Fibroblast of pulmonary artery (primary cell): ENCODE data around the gene CPXM2.

Experiments
- DNase-seq: peaks from one replicate; pipeline ENCODE4 v3.0.0-alpha.2; 2010; ENCODE audit warnings: low read depth
- H3K4me3 ChIP-seq: replicated peaks from 2 replicates; pipeline ENCODE4 v1.5.1; 2011; ENCODE audit warnings: low read depth, mild to moderate bottlenecking, control low read depth, low read length, moderate library complexity
- CTCF ChIP-seq: IDR thresholded peaks from 2 replicates; pipeline ENCODE4 v1.5.1; 2011; ENCODE audit warnings: mild to moderate bottlenecking, control low read depth, low read length, inconsistent platforms; ENCODE audit errors: missing control alignments

The CPXM2 gene

GRCh38 chr10:123747426-123747825 lies 144.2 kb downstream of the CPXM2 start:
- TF ChIP-seq CTCF = no peak
- H3K4me3 ChIP-seq = no peak overlapping the region
- DNase-seq = no peak

- no peak overlapping the region for H3K4me3 ChIP-seq
- DNase-seq = no peak
- no peak for TF ChIP-seq CTCF
Measured at GRCh38 chr10:123746942-123747341, 144.7 kb downstream of the CPXM2 start.

- no peak overlapping the region for H3K4me3 ChIP-seq
- no peak for TF ChIP-seq CTCF
- DNase-seq = no peak
Measured at GRCh38 chr10:123746520-123746919, 145.1 kb downstream of the CPXM2 start.

- no peak for DNase-seq
- no peak overlapping the region for H3K4me3 ChIP-seq
- TF ChIP-seq CTCF = no peak
Measured at GRCh38 chr10:123746061-123746460, 145.5 kb downstream of the CPXM2 start.

GRCh38 chr10:123744224-123744536 lies 147.4 kb downstream of the CPXM2 start:
- TF ChIP-seq CTCF = no peak
- no peak for DNase-seq
- H3K4me3 ChIP-seq = no peak overlapping the region

GRCh38 chr10:123743441-123744223 lies 148.0 kb downstream of the CPXM2 start:
- no peak for DNase-seq
- no peak for TF ChIP-seq CTCF
- H3K4me3 ChIP-seq = no peak overlapping the region
